ENCODE measurements around the gene ZNF775. TPM values are rescaled to one million over a fixed set of nuclear protein-coding genes. Genes with fewer than 3 reads are reported as not detected.

ZNF775 gene
- total and polyA plus RNA-seq, 2 of the 13 experiments (the other 11 are each of a cell fraction or from before 2014, with no cell fraction given) = 3.1 to 3.2 TPM

GRCh38 chr7:150368096-150368883 is 10.8 kb upstream of the ZNF775 start, which contains the start of gene REPIN1 (continued):
- peak; percentile 44; the same call in 1 of the 2 replicates for TF ChIP-seq ZNF264 (CRISPR knock-in tag; IDR thresholded peaks at IDR 0.05)
- TF ChIP-seq ZNF274 (CRISPR knock-in tag; IDR thresholded peaks at IDR 0.05) = no peak
- no peak for TF ChIP-seq RAD51 (IDR thresholded peaks at IDR 0.05; ENCODE audit: borderline replicate concordance)
- TF ChIP-seq ZFP82 (CRISPR knock-in tag; IDR thresholded peaks at IDR 0.05; ENCODE audit: borderline replicate concordance) = 0 out of 2 replicates have a peak, but pooled peaks have one; percentile 69
- peak; percentile 89 for TF ChIP-seq ZNF281 (CRISPR knock-in tag; IDR thresholded peaks at IDR 0.05; ENCODE audit: borderline replicate concordance)
- 0 out of 2 replicates have a peak, but pooled peaks have one; percentile 14 for TF ChIP-seq STAG1 (CRISPR knock-in tag; IDR thresholded peaks at IDR 0.05)
- 0 out of 2 replicates have a peak, but pooled peaks have one; percentile 18 for TF ChIP-seq ZNF660 (CRISPR knock-in tag; IDR thresholded peaks at IDR 0.05; ENCODE audit: borderline replicate concordance, low read depth)
- TF ChIP-seq, protein P1, sequence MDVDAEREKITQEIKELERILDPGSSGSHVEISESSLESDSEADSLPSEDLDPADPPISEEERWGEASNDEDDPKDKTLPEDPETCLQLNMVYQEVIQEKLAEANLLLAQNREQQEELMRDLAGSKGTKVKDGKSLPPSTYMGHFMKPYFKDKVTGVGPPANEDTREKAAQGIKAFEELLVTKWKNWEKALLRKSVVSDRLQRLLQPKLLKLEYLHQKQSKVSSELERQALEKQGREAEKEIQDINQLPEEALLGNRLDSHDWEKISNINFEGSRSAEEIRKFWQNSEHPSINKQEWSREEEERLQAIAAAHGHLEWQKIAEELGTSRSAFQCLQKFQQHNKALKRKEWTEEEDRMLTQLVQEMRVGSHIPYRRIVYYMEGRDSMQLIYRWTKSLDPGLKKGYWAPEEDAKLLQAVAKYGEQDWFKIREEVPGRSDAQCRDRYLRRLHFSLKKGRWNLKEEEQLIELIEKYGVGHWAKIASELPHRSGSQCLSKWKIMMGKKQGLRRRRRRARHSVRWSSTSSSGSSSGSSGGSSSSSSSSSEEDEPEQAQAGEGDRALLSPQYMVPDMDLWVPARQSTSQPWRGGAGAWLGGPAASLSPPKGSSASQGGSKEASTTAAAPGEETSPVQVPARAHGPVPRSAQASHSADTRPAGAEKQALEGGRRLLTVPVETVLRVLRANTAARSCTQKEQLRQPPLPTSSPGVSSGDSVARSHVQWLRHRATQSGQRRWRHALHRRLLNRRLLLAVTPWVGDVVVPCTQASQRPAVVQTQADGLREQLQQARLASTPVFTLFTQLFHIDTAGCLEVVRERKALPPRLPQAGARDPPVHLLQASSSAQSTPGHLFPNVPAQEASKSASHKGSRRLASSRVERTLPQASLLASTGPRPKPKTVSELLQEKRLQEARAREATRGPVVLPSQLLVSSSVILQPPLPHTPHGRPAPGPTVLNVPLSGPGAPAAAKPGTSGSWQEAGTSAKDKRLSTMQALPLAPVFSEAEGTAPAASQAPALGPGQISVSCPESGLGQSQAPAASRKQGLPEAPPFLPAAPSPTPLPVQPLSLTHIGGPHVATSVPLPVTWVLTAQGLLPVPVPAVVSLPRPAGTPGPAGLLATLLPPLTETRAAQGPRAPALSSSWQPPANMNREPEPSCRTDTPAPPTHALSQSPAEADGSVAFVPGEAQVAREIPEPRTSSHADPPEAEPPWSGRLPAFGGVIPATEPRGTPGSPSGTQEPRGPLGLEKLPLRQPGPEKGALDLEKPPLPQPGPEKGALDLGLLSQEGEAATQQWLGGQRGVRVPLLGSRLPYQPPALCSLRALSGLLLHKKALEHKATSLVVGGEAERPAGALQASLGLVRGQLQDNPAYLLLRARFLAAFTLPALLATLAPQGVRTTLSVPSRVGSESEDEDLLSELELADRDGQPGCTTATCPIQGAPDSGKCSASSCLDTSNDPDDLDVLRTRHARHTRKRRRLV (CRISPR knock-in tag; IDR thresholded peaks at IDR 0.05) = no peak
- TF ChIP-seq, protein P2, sequence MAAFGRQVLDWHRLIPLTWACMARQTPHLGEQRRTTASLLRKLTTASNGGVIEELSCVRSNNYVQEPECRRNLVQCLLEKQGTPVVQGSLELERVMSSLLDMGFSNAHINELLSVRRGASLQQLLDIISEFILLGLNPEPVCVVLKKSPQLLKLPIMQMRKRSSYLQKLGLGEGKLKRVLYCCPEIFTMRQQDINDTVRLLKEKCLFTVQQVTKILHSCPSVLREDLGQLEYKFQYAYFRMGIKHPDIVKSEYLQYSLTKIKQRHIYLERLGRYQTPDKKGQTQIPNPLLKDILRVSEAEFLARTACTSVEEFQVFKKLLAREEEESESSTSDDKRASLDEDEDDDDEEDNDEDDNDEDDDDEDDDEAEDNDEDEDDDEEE (CRISPR knock-in tag; IDR thresholded peaks at IDR 0.05) = peak; percentile 73
- TF ChIP-seq ZNF850 (CRISPR knock-in tag; conservative IDR thresholded peaks at IDR 0.05) = 0 out of 2 replicates have a peak, but pooled peaks have one; percentile 33
- TF ChIP-seq ZFX (CRISPR knock-in tag; IDR thresholded peaks at IDR 0.05; ENCODE audit: low read depth) = peak; percentile 95
- TF ChIP-seq, protein P3, sequence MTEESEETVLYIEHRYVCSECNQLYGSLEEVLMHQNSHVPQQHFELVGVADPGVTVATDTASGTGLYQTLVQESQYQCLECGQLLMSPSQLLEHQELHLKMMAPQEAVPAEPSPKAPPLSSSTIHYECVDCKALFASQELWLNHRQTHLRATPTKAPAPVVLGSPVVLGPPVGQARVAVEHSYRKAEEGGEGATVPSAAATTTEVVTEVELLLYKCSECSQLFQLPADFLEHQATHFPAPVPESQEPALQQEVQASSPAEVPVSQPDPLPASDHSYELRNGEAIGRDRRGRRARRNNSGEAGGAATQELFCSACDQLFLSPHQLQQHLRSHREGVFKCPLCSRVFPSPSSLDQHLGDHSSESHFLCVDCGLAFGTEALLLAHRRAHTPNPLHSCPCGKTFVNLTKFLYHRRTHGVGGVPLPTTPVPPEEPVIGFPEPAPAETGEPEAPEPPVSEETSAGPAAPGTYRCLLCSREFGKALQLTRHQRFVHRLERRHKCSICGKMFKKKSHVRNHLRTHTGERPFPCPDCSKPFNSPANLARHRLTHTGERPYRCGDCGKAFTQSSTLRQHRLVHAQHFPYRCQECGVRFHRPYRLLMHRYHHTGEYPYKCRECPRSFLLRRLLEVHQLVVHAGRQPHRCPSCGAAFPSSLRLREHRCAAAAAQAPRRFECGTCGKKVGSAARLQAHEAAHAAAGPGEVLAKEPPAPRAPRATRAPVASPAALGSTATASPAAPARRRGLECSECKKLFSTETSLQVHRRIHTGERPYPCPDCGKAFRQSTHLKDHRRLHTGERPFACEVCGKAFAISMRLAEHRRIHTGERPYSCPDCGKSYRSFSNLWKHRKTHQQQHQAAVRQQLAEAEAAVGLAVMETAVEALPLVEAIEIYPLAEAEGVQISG (CRISPR knock-in tag; IDR thresholded peaks at IDR 0.05) = peak; percentile 85
- TF ChIP-seq ZBTB38 (CRISPR knock-in tag; IDR thresholded peaks at IDR 0.05) = 0 out of 2 replicates have a peak, but pooled peaks have one; percentile 11
- TF ChIP-seq SNAI1 (CRISPR knock-in tag; IDR thresholded peaks at IDR 0.05; ENCODE audit: borderline replicate concordance) = no peak
- peak; percentile 4 for TF ChIP-seq GATAD2A (CRISPR knock-in tag; IDR thresholded peaks at IDR 0.05)
- peak; percentile 19; the same call in 1 of the 2 replicates for TF ChIP-seq NFIC (IDR thresholded peaks at IDR 0.05; ENCODE audit: low read length)
